Naive thymus-derived CD8-positive, alpha-beta T cell (primary cell): Measurements from ENCODE around the gene SLC26A6. TPM values are rescaled to one million over a fixed set of nuclear protein-coding genes. Genes with fewer than 3 reads are reported as not detected.

ENCODE experiments used
- microRNA-seq: library from miRNA; unstranded; fragments of <30 nt; microRNA quantifications from one replicate; pipeline ENCODE4 v1.2.0, GENCODE V29; 2022; ENCODE audit warnings: borderline microRNAs expressed
- polyA plus RNA-seq, 3 donors: library from polyadenylated mRNA; unstranded; fragments of 300-500 nt; fragmentation: Illumina TruSeq; gene quantifications; one replicate each; pipeline ENCODE4 v1.2.3, GENCODE V29; 2021
- total RNA-seq, 8 experiments: library from RNA in 2 of 8; stranded (reverse) in 2 of 8; gene quantifications; one replicate each; pipeline ENCODE4 v1.2.3 and lab custom pipeline; 2021 to 2026

Gene SLC26A6
- total and polyA plus RNA-seq, 5 experiments from 2014 or later, result 3.0 to 30.6 (median 3.7) TPM

Small RNA genes within 50 kb of the gene (microRNA-seq; reads per million reads assigned to microRNA genes)
- gene MIR4793, result not detected
- not detected for gene MIR711

Other genes starting within 250 kb of the SLC26A6 start
- 1 to 10 TPM; 2.0 to 3.2 TPM for gene PLXNB1, start 205.4 kb downstream of the SLC26A6 start, total RNA-seq
- gene PLXNB1, start 205.4 kb downstream of the SLC26A6 start, polyA plus RNA-seq, result not detected
- 1 to 10 TPM; 4.6 to 4.7 TPM for gene CCDC51, start 195.3 kb downstream of the SLC26A6 start, total RNA-seq
- 10 to 100 TPM in 2 of 3 donors, 1 to 10 TPM in 1; 8.6 to 12.9 (median 11.8) TPM for gene CCDC51, start 195.3 kb downstream of the SLC26A6 start, polyA plus RNA-seq
- 100 to 1,000 TPM; 274 to 291 TPM for gene TMA7, start 195.2 kb downstream of the SLC26A6 start, total RNA-seq
- 100 to 1,000 TPM; 714 to 931 (median 847) TPM for gene TMA7, start 195.2 kb downstream of the SLC26A6 start, polyA plus RNA-seq
- gene ATRIP, start 188.7 kb downstream of the SLC26A6 start, total RNA-seq, result 10 to 100 TPM; 13.2 to 13.5 TPM
- gene ATRIP, start 188.7 kb downstream of the SLC26A6 start, polyA plus RNA-seq, result 10 to 100 TPM in 2 of 3 donors, 1 to 10 TPM in 1; 8.9 to 17.5 (median 13.1) TPM
- gene SHISA5, start 131.3 kb downstream of the SLC26A6 start, total RNA-seq, result 100 to 1,000 TPM; 176 to 186 TPM
- gene SHISA5, start 131.3 kb downstream of the SLC26A6 start, polyA plus RNA-seq, result 100 to 1,000 TPM; 341 to 364 (median 359) TPM
- gene PFKFB4, start 78.7 kb downstream of the SLC26A6 start, total RNA-seq, result 1 to 10 TPM; 2.4 to 3.0 TPM
- gene PFKFB4, start 78.7 kb downstream of the SLC26A6 start, polyA plus RNA-seq, result 1 to 10 TPM; 1.1 to 3.3 (median 1.9) TPM
- under 1 TPM in 1 of 2 experiments, not detected in 1; 0.25 TPM for gene UCN2, start 71.7 kb downstream of the SLC26A6 start, total RNA-seq
- gene UCN2, start 71.7 kb downstream of the SLC26A6 start, polyA plus RNA-seq, result not detected
- gene COL7A1, start 40.1 kb downstream of the SLC26A6 start, total RNA-seq, result 1 to 10 TPM; 1.6 to 1.8 TPM
- under 1 TPM in 1 of 3 donors, not detected in 2; 0.27 TPM for gene COL7A1, start 40.1 kb downstream of the SLC26A6 start, polyA plus RNA-seq
- gene UQCRC1, start 25.8 kb downstream of the SLC26A6 start, total RNA-seq, result 10 to 100 TPM; 78.8 to 83.4 TPM
- gene UQCRC1, start 25.8 kb downstream of the SLC26A6 start, polyA plus RNA-seq, result 100 to 1,000 TPM; 143 to 167 (median 151) TPM
- not detected for gene TMEM89, start 13.7 kb downstream of the SLC26A6 start, total RNA-seq
- gene TMEM89, start 13.7 kb downstream of the SLC26A6 start, polyA plus RNA-seq, result not detected
- gene CELSR3, start 27.4 kb upstream of the SLC26A6 start, total RNA-seq, result 1 to 10 TPM; 7.1 to 7.9 TPM
- gene CELSR3, start 27.4 kb upstream of the SLC26A6 start, polyA plus RNA-seq, result under 1 TPM; 0.21 to 0.60 (median 0.42) TPM
- gene NCKIPSD, start 50.5 kb upstream of the SLC26A6 start, total RNA-seq, result 10 to 100 TPM; 18.1 to 18.7 TPM
- 10 to 100 TPM in 1 of 3 donors, 1 to 10 TPM in 2; 8.1 to 14.2 (median 8.5) TPM for gene NCKIPSD, start 50.5 kb upstream of the SLC26A6 start, polyA plus RNA-seq
- gene IP6K2, start 81.8 kb upstream of the SLC26A6 start, total RNA-seq, result 10 to 100 TPM; 88.1 to 91.5 TPM
- 10 to 100 TPM; 46.4 to 58.8 (median 51.4) TPM for gene IP6K2, start 81.8 kb upstream of the SLC26A6 start, polyA plus RNA-seq
- 10 to 100 TPM; 37.3 to 40.5 TPM for gene PRKAR2A, start 212.4 kb upstream of the SLC26A6 start, total RNA-seq
- 10 to 100 TPM; 10.3 to 14.0 (median 11.0) TPM for gene PRKAR2A, start 212.4 kb upstream of the SLC26A6 start, polyA plus RNA-seq